ENCODE data around the gene SORCS3.

GRCh38 chr10:105149371-105149891, 508.3 kb downstream of the SORCS3 start:
- TF ChIP-seq CTCF (IDR thresholded peaks at IDR 0.05; ENCODE audit: insufficient read depth, low read depth, low read length) = no peak
- no peak for TF ChIP-seq EZH2 (IDR thresholded peaks at IDR 0.05; ENCODE audit: insufficient read depth, low read length)
